Stimulated activated CD4-positive, alpha-beta T cell treated with anti-CD3 and anti-CD28 coated beads, Interleukin-2, amount 100 ng/mL, for 24 hours (primary cell): ENCODE measurements around the gene SP2.
"Not testable (repeated sequence)": the region's sequence is repeated elsewhere in the genome, so short reads cannot be mapped to it uniquely, and the experiment has no call there.

Experiments used
- DNase-seq, 2 donors: peaks; one replicate each; pipeline ENCODE4 v3.0.0-alpha.2; 2020

Gene SP2

GRCh38 chr17:47894498-47895346, 1.3 kb upstream of the SP2 start:
- DNase-seq, result no peak

- peak in 1 of 2 donors; percentile 35 for DNase-seq
Measured at GRCh38 chr17:47895347-47895855, 635 bp upstream of the SP2 start.

- DNase-seq, result no peak
Measured at GRCh38 chr17:47896672-47897490, 845 bp downstream of the SP2 start.

GRCh38 chr17:47897561-47897960, 1.5 kb downstream of the SP2 start:
- no peak for DNase-seq

- no peak for DNase-seq
Measured at GRCh38 chr17:47898241-47898640, 2.2 kb downstream of the SP2 start.

GRCh38 chr17:47899643-47900042, 3.6 kb downstream of the SP2 start:
- DNase-seq, result no peak

GRCh38 chr17:47901423-47901822, 5.4 kb downstream of the SP2 start:
- no peak for DNase-seq

GRCh38 chr17:47902039-47902744, 6.2 kb downstream of the SP2 start:
- DNase-seq, result no peak

GRCh38 chr17:47905221-47905733, 9.2 kb downstream of the SP2 start:
- no peak for DNase-seq

GRCh38 chr17:47906443-47906842, 10.4 kb downstream of the SP2 start:
- no peak for DNase-seq

GRCh38 chr17:47907932-47908562, 12.0 kb downstream of the SP2 start:
- no peak for DNase-seq

GRCh38 chr17:47913050-47913449, 17.0 kb downstream of the SP2 start:
- no peak for DNase-seq

- no peak for DNase-seq
Measured at GRCh38 chr17:47914306-47914948, 18.4 kb downstream of the SP2 start.

- no peak for DNase-seq
Measured at GRCh38 chr17:47915776-47916398, 19.9 kb downstream of the SP2 start.

- DNase-seq, result no peak
Measured at GRCh38 chr17:47916489-47917208, 20.6 kb downstream of the SP2 start.

GRCh38 chr17:47917581-47917980, 21.5 kb downstream of the SP2 start:
- no peak for DNase-seq

GRCh38 chr17:47918006-47918405, 22.0 kb downstream of the SP2 start:
- no peak for DNase-seq

GRCh38 chr17:47918991-47919390, 23.0 kb downstream of the SP2 start:
- DNase-seq, result no peak

GRCh38 chr17:47919889-47920288, 23.9 kb downstream of the SP2 start:
- DNase-seq, result not testable (repeated sequence)

- DNase-seq, result no peak
Measured at GRCh38 chr17:47924785-47925677, 29.0 kb downstream of the SP2 start.
